GM18498 (cell line): ENCODE results near the gene FBXW12.

ENCODE experiments used
- ATAC-seq: cut with Tn5 transposase; IDR thresholded peaks from one replicate; pipeline ENCODE4 v1.9.1; 2021; ENCODE audit warnings: mild to moderate bottlenecking, moderate library complexity; ENCODE audit not compliant: unreplicated experiment

FBXW12 gene

GRCh38 chr3:48407542-48408099 is 35.6 kb downstream of the FBXW12 start:
- no peak for ATAC-seq

DNA sequence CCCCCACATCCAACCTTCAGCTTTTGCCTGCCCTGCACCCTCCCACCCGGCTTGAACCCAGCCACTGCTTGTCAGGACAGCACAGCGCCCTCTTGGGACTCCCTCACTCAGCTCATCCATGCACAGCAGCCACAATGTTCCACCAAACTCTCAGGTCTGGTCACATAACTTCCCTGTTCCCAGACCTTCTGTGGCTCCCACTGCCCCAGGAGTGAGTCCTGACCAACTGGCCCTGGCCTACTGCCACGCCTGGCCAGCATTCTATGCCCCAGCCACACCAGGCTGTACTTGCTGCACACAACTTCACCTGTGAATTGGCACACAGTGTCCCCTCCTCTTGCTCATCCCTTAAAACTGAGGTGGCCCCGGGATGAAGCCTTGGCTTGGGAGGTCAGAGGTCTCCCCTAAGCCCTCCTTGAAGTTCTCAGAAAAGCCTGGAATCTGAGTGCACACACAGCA is 36.8 kb downstream of the FBXW12 start:
- ATAC-seq: no peak

- no peak for ATAC-seq
These were observed 37.5 kb downstream of the FBXW12 start for GRCh38 chr3:48409291-48410201.

DNA sequence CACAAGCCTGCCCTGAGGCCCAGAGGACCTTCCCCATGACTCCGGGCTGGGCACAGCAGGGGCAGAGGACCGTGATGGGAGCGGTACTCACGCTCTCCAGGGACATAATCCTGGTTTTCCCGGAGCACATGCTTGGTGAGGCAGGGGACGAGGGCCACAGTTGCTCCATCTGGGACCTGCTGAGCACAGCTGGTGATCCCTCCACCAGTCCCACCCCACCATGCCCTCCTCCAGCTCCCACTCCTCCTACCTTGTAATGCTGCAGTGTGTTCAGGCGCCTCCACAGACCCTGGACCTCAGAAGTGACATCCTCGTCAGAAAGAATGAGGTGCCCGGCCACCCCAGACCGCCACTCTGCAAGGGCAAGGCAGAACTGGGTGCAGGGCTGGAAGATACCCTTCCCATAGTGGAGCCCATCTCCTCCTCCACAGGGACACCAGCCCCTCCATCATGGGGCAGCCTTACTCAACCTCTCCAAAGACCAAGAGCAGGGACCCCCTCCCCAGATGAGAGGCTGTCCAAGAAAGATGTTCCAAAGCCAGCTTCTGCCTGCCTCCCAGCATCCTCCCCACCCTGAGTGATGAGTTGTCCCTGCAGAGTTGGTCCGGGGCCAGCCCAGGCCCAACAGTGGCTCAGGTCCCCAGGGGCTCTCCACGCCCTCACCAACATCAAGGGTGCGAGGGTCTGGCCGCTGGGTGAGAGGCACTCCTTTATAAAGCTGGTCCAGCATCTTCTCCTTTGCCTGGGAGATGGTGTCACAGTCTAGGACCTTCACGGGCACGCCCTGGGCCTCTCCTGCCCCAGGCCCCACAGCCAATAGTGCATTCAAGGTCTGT is 38.4 kb downstream of the FBXW12 start:
- ATAC-seq: no peak

DNA sequence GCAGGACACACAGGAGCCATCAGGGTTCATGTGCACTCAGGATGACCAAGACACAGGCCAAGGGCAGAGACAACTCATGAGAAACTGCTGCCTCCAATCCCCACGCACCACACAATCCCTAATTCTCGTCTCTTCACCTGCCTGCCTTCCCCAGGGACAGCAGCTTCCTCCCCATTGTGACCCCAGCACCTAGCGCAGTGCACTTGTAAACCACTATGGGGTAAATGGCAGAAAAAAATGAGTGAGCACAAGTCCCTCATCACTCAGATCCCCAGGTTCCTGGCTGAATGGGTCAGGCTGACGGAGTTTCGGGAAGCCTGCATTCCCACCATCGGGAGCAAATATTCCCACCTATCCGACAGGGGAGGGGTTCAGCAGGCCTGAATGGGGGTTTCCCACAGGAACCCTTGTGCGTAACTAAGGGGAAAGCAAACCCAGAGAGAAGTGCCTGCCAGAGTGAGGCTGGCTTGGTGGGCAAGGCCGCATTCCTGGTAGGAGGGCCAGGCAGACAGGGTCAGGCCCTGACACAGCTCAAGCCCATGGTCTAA is 39.1 kb downstream of the FBXW12 start:
- ATAC-seq: no peak

- no peak for ATAC-seq
These were observed 39.8 kb downstream of the FBXW12 start for GRCh38 chr3:48411606-48412374.

- no peak for ATAC-seq
These were observed 40.5 kb downstream of the FBXW12 start for GRCh38 chr3:48412375-48413001.

DNA sequence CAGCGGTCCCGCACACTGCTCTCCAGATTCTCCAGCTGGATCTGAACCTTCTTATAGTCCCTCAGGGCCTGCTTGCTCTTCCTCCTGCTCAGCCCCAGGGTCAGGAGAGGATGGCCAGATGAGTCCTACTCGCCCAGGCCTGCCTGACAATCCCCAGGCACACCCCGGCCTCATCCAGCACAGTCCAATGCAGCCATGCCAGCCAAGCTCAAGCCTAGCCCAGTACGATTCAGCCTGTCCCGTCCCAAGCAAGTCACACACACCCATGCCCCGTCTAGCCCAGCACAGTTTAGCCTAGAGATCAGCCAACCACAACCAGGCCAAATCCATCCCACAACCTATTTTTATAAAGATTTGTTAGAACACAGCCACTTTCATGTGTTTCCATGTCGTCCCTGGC is 41.1 kb downstream of the FBXW12 start:
- no peak for ATAC-seq

DNA sequence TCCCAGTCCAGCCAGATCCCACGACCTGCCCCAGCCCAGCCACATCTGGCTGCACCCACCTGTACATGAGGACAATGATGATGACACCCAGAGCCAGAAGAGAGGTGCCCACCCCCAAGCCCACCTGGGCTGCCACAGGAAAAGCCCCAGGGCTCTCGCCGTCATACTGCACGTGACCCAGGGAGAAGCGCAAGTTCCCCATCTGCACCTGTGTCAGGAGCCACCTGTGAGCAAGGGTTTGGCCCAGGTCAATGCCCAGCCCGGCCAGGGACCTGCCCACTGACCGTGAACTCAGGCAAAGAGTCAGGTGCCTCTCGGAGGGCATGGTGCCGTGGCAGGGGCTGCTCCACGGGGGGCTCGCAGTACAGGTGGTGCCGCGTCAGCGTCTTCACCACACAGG is 41.6 kb downstream of the FBXW12 start:
- no peak for ATAC-seq

DNA sequence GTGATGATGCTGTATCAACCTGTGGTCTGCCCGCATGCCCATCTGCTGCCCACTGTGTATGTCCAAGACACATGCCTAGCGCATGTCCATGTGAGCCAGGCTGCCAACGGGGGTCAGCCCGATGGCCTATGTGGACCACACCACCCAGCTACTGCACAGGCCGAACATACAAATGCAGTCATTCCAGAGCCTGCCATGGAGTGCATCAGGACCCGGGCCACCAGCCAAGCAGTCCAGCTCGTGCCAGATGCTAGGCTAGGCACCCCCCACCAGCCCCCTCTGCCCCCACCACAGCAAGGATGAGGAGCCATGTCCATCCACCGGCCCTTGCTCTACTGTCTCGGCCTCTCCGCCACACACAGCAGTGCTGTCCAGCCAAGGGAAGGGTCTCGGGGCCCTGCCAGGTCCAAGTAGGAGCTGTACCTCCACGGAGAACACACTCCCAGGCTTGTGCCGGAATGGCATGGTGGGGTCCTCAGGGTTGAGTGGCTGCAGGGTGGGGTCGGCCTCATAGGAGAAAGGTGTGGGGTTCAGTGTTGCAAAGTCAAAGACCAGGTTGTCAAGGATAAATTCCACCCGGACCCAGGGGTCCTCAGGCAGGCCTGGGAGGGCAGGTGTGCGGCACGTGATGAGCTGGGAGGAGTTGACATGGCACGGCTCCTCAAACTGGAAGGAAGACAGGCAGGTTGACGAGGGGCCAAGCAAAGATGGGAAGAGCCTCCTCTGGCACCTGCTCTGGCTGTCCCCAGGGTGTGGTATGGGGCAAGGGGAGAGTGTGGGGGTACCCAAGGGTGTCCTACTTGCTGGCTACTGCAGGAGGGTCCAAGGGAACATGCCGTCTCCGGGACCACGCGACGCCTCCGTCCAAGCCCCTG is 42.6 kb downstream of the FBXW12 start:
- no peak for ATAC-seq

DNA sequence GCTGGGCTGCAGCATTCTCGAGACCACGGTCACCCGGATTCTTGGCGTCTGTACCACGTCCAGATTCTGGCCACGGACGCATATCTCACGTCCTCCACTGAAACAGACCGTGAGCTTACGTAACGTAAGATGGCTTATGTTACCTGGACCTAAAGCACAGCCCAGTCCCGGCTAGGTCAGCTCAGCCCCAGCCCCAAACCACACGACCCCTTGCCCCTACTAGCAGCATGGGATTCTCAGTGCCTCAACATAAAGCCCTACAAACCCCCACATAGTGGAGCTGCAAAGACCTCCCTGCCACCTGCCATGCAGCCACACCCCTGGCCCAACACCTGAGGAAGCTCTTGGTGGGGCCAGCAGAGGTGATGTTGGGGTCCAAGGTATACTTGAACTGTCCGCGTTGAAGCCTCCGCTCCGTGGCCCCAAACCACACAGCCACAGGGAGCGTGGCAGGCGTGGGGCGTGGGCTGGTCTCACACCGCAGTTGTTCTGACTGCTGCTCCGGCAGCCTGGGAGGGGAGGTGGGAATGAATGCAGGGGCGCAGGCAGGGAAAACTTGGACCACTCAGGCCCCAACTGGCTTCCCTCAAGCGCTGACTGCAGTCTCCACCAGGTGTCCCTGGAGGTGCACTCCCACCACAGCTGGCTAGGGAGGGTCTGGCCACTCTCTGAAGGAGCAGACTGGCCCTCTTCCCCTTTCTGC is 43.4 kb downstream of the FBXW12 start:
- ATAC-seq: no peak

DNA sequence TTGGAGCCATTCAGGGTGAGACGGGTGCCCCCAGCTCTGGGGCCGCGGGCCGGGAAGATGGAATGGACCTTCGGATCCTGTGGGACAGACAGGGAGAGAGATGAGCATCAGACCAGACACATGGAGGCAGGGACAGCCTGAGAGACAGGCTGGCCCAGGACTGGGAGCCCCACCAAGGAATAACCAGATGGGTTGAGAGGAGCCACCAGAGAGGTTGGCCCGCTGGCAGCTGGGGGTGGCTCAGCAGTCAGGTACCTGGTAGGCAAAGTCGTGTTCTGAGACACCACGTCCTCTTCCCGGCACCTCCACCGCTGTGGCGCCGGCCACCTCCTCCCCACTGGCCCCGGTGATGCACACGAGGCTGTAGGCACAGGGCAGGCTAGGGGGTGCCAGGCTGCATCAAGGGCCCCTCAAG is 44.1 kb downstream of the FBXW12 start:
- ATAC-seq: no peak

GRCh38 chr3:48416546-48416945 is 44.5 kb downstream of the FBXW12 start:
- no peak for ATAC-seq

DNA sequence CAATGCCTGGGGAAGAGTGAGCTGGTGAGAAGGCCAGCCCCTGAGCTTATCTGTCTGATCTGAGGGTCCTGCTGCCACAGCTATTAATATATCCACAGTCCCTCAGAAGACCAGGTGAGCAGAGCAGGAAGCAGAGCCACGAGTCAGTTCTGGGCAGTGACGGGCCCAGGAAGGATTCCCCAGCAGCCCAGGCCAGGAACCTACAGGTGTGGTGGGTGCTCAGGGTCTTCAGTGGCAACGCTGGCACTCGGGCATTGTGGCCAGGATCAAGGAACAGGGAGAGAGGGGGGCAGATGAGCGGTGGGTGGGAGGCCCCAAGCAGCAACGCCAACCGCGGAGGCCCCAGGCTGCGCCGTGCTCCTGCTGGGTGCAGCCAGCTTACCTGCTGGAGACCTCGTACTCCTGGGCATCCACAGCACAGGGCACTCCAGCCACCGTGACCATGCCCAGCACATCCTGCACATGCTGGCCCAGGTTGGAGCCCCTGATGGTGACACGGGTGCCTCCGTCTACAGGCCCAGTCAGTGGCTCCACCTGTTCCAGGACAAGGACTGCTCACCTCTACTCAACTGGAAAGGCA is 45.6 kb downstream of the FBXW12 start:
- no peak for ATAC-seq

- no peak for ATAC-seq
These were observed 46.1 kb downstream of the FBXW12 start for GRCh38 chr3:48418140-48418539.

DNA sequence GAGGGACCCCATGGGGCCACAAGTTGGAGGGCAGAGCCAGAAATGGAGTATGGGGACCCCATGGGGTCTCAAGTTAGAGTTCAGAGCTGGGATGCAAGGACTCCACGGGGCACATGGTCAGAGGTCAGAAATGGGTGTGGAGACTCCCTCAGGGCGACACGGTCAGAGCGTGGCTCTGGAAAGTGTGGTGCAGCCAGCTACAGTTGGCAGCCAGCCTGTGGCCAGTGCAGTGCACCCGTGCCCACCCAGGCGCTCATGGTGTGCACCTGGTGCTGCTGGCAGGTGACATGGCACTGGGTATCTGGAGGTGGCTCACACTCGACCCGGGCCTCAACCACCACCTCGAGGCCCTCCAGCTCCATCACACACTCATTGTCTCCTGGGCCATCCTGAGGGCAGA is 46.6 kb downstream of the FBXW12 start:
- ATAC-seq: no peak

DNA sequence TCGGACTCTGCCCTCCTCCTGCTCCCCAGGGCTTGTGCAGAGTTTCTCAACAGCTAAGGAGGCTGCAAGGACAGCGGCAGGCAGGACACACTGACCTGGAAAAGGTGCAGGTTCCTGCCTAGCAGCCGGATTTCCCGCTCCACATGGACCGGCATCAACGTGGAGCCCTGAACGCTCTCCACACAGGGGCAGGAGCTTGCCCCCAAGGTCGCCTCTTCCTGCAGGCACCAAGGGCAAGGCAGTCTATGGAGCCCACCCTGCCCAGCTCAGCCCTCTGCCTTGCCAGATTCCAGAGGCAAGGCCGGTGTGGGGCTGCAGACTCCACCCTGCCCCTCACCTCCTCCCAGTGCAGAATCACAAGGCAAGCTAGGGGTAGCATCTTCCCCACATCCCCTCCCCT is 47.1 kb downstream of the FBXW12 start:
- no peak for ATAC-seq

- ATAC-seq: no peak
These were observed 47.6 kb downstream of the FBXW12 start for GRCh38 chr3:48419597-48419996.
